ENCODE measurements around the gene HTR2B.
"Not testable (repeated sequence)": the region's sequence is repeated elsewhere in the genome, so short reads cannot be mapped to it uniquely, and the experiment has no call there.

Gene HTR2B

GRCh38 chr2:231133365-231134099 is 8.7 kb upstream of the HTR2B start:
- no peak for DNase-seq (ENCODE audit: low read depth)

GRCh38 chr2:231132129-231132528 is 7.3 kb upstream of the HTR2B start:
- no peak for DNase-seq (ENCODE audit: low read depth)

GRCh38 chr2:231130336-231131056 is 5.7 kb upstream of the HTR2B start:
- no peak for DNase-seq (ENCODE audit: low read depth)

GRCh38 chr2:231129216-231129615 is 4.4 kb upstream of the HTR2B start:
- no peak for DNase-seq (ENCODE audit: low read depth)

- no peak for DNase-seq (ENCODE audit: low read depth)
Observed at GRCh38 chr2:231128541-231128940, 3.7 kb upstream of the HTR2B start.

GRCh38 chr2:231127936-231128335 is 3.1 kb upstream of the HTR2B start:
- DNase-seq (ENCODE audit: low read depth): no peak

- no peak for DNase-seq (ENCODE audit: low read depth)
Observed at GRCh38 chr2:231127480-231127879, 2.6 kb upstream of the HTR2B start.

GRCh38 chr2:231126123-231126522 is 1.3 kb upstream of the HTR2B start:
- DNase-seq (ENCODE audit: low read depth): no peak

- no peak for DNase-seq (ENCODE audit: low read depth)
Observed at GRCh38 chr2:231123362-231123898, 1.4 kb downstream of the HTR2B start.

- DNase-seq (ENCODE audit: low read depth): no peak
Observed at GRCh38 chr2:231118614-231118942, 6.3 kb downstream of the HTR2B start.

- DNase-seq (ENCODE audit: low read depth): no peak
Observed at GRCh38 chr2:231117922-231118613, 6.8 kb downstream of the HTR2B start.

GRCh38 chr2:231117148-231117547 is 7.7 kb downstream of the HTR2B start:
- no peak for DNase-seq (ENCODE audit: low read depth)

- DNase-seq (ENCODE audit: low read depth): no peak
Observed at GRCh38 chr2:231115651-231116050, 9.2 kb downstream of the HTR2B start.

- DNase-seq (ENCODE audit: low read depth): no peak
Observed at GRCh38 chr2:231113489-231113888, 11.4 kb downstream of the HTR2B start.

GRCh38 chr2:231111987-231112386 is 12.9 kb downstream of the HTR2B start:
- no peak for DNase-seq (ENCODE audit: low read depth)

GRCh38 chr2:231110551-231110950 is 14.3 kb downstream of the HTR2B start:
- DNase-seq (ENCODE audit: low read depth): no peak

GRCh38 chr2:231104115-231104713 is 20.6 kb downstream of the HTR2B start:
- no peak for DNase-seq (ENCODE audit: low read depth)

GRCh38 chr2:231102772-231103171 is 22.1 kb downstream of the HTR2B start:
- no peak for DNase-seq (ENCODE audit: low read depth)

GRCh38 chr2:231100990-231101389 is 23.9 kb downstream of the HTR2B start:
- no peak for DNase-seq (ENCODE audit: low read depth)

GRCh38 chr2:231100321-231100720 is 24.5 kb downstream of the HTR2B start:
- not testable (repeated sequence) for DNase-seq (ENCODE audit: low read depth)

GRCh38 chr2:231099918-231100317 is 24.9 kb downstream of the HTR2B start:
- no peak for DNase-seq (ENCODE audit: low read depth)

- no peak for DNase-seq (ENCODE audit: low read depth)
Observed at GRCh38 chr2:231094736-231095346, 30.0 kb downstream of the HTR2B start.

Measured in T-helper 22 cell (primary cell).